Erythroblast (primary cell): Measurements from ENCODE around the gene LAMTOR1.

Source experiments
- DNase-seq, 2 experiments: peaks; one replicate each; lab custom pipeline; 2025; lab: John Stamatoyannopoulos, UW
- GATA1 ChIP-seq: IDR thresholded peaks from 2 replicates; pipeline ENCODE4 v1.6.1; 2011; ENCODE audit warnings: low read depth, mild to moderate bottlenecking, control low read depth, low read length, moderate library complexity
- POLR2A ChIP-seq: IDR thresholded peaks from 2 replicates; pipeline ENCODE4 v1.6.1; 2011; ENCODE audit warnings: mild to moderate bottlenecking, low read length

The LAMTOR1 gene

GRCh38 chr11:72061739-72062396 lies 41.2 kb downstream of the LAMTOR1 start:
- DNase-seq: no peak
- TF ChIP-seq POLR2A: no peak
- no peak for TF ChIP-seq GATA1

DNA sequence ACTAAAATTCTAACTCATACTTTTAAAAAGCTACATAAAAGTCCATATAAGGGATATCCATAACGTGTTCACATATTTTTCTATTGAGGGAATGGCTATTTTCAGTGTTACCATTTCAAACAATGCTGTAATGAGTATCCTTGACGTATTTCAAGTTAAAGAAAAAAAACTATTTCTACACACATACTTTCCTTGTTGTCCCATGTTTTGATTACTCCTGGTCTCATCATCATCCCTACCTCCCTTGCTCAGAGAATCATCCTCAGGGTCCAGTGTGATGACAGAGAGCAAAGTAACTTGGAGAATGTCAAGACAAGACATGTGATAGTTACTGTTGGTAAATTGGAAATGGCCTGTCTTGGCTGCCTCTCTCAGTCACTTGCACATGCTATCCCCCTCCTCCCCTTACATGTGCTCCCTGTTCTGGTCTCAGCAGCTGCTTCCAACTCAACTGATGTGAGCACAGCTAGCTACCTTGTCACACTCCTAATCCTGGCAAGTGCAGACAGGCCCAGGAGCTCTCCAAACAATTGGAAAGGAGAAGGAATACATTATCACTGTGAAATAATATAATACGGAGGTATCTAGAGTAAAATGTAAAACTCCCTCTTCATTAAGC lies 44.6 kb downstream of the LAMTOR1 start:
- DNase-seq: no peak

GRCh38 chr11:72048766-72049460 lies 54.2 kb downstream of the LAMTOR1 start:
- TF ChIP-seq GATA1 (no peak), POLR2A (no peak)
- DNase-seq: no peak

More for the DNA sequence above, 44.6 kb downstream of the LAMTOR1 start:
- TF ChIP-seq POLR2A (no peak), GATA1 (no peak)
